H1 (cell line): ENCODE results near the gene DBNL. TPM values are rescaled to one million over a fixed set of nuclear protein-coding genes. Genes with fewer than 3 reads are reported as not detected.

ENCODE experiments used
- CREB1 ChIP-seq: IDR thresholded peaks from 2 replicates; pipeline ENCODE4 v1.6.1; 2012; ENCODE audit warnings: inconsistent platforms
- EGR1 ChIP-seq: IDR thresholded peaks from 2 replicates; pipeline ENCODE4 v1.6.1; 2011; ENCODE audit warnings: low read depth, low read length, borderline replicate concordance
- EP300 ChIP-seq, 2 experiments: IDR thresholded peaks; 1 replicate in 1 of 2; 2 replicates in 1 of 2; pipeline ENCODE4 v1.6.1; 2011 to 2012; ENCODE audit warnings: low read depth in 2 of 2, low read length in 2 of 2, mild to moderate bottlenecking in 2 of 2, borderline replicate concordance in 1 of 2, inconsistent platforms in 1 of 2, moderate library complexity in 1 of 2
- NANOG ChIP-seq: IDR thresholded peaks from 2 replicates; pipeline ENCODE4 v1.6.1; 2011; ENCODE audit warnings: low read length, low read depth, mild to moderate bottlenecking, inconsistent platforms; ENCODE audit not compliant: insufficient read depth, poor library complexity, severe bottlenecking
- polyA plus RNA-seq, 7 experiments: library from polyadenylated mRNA; depleted of rRNA in 3 of 7; stranded (reverse) in 5 of 7; unstranded in 2 of 7; fragments of >200 nt in 5 of 7; fragments of 200-250 nt in 2 of 7; gene quantifications; 1 replicate in 5 of 7; 2 replicates in 1 of 7; 4 replicates in 1 of 7; pipeline versions ENCODE4 v1.2.1 to v1.2.3, GENCODE V29; 2011 to 2013; ENCODE audit warnings: missing spikeins in 2 of 7, mixed read lengths in 2 of 7
- total RNA-seq: library from RNA; stranded (reverse); fragmentation: NEBNext Ultra II Directional; extraction: Animal tissue kit (Norgen Biotek cat#: 25700); gene quantifications from 2 replicates; pipeline ENCODE4 v1.2.1, GENCODE V29; 2021
- TF ChIP-seq, protein P1 (sequence below): fragments of 300-600 bp; sonication (generic); IDR thresholded peaks from 2 replicates; pipeline ENCODE4 v1.7.1; 2012; ENCODE audit warnings: low read length, moderate library complexity, mild to moderate bottlenecking, inconsistent platforms; ENCODE audit not compliant: insufficient replicate concordance

Gene DBNL
- total and polyA plus RNA-seq, 2 of the 8 experiments (the other 6 are each of a cell fraction or from before 2014, with no cell fraction given): 30.9 to 56.6 TPM

DNA sequence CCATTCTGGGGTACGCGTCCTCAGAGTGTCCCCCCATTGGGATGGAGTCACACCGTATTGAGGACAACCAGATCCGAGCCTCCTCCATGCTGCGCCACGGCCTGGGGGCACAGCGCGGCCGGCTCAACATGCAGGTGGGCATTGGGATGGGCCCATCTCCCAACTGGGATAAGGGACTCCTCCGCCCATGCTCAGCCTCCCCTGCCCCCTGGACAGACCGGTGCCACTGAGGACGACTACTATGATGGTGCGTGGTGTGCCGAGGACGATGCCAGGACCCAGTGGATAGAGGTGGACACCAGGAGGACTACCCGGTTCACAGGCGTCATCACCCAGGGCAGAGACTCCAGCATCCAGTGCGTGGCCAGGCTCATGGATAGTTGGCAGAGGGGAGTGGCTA, 65.5 kb downstream of the DBNL start (continued):
- TF ChIP-seq, protein P1, sequence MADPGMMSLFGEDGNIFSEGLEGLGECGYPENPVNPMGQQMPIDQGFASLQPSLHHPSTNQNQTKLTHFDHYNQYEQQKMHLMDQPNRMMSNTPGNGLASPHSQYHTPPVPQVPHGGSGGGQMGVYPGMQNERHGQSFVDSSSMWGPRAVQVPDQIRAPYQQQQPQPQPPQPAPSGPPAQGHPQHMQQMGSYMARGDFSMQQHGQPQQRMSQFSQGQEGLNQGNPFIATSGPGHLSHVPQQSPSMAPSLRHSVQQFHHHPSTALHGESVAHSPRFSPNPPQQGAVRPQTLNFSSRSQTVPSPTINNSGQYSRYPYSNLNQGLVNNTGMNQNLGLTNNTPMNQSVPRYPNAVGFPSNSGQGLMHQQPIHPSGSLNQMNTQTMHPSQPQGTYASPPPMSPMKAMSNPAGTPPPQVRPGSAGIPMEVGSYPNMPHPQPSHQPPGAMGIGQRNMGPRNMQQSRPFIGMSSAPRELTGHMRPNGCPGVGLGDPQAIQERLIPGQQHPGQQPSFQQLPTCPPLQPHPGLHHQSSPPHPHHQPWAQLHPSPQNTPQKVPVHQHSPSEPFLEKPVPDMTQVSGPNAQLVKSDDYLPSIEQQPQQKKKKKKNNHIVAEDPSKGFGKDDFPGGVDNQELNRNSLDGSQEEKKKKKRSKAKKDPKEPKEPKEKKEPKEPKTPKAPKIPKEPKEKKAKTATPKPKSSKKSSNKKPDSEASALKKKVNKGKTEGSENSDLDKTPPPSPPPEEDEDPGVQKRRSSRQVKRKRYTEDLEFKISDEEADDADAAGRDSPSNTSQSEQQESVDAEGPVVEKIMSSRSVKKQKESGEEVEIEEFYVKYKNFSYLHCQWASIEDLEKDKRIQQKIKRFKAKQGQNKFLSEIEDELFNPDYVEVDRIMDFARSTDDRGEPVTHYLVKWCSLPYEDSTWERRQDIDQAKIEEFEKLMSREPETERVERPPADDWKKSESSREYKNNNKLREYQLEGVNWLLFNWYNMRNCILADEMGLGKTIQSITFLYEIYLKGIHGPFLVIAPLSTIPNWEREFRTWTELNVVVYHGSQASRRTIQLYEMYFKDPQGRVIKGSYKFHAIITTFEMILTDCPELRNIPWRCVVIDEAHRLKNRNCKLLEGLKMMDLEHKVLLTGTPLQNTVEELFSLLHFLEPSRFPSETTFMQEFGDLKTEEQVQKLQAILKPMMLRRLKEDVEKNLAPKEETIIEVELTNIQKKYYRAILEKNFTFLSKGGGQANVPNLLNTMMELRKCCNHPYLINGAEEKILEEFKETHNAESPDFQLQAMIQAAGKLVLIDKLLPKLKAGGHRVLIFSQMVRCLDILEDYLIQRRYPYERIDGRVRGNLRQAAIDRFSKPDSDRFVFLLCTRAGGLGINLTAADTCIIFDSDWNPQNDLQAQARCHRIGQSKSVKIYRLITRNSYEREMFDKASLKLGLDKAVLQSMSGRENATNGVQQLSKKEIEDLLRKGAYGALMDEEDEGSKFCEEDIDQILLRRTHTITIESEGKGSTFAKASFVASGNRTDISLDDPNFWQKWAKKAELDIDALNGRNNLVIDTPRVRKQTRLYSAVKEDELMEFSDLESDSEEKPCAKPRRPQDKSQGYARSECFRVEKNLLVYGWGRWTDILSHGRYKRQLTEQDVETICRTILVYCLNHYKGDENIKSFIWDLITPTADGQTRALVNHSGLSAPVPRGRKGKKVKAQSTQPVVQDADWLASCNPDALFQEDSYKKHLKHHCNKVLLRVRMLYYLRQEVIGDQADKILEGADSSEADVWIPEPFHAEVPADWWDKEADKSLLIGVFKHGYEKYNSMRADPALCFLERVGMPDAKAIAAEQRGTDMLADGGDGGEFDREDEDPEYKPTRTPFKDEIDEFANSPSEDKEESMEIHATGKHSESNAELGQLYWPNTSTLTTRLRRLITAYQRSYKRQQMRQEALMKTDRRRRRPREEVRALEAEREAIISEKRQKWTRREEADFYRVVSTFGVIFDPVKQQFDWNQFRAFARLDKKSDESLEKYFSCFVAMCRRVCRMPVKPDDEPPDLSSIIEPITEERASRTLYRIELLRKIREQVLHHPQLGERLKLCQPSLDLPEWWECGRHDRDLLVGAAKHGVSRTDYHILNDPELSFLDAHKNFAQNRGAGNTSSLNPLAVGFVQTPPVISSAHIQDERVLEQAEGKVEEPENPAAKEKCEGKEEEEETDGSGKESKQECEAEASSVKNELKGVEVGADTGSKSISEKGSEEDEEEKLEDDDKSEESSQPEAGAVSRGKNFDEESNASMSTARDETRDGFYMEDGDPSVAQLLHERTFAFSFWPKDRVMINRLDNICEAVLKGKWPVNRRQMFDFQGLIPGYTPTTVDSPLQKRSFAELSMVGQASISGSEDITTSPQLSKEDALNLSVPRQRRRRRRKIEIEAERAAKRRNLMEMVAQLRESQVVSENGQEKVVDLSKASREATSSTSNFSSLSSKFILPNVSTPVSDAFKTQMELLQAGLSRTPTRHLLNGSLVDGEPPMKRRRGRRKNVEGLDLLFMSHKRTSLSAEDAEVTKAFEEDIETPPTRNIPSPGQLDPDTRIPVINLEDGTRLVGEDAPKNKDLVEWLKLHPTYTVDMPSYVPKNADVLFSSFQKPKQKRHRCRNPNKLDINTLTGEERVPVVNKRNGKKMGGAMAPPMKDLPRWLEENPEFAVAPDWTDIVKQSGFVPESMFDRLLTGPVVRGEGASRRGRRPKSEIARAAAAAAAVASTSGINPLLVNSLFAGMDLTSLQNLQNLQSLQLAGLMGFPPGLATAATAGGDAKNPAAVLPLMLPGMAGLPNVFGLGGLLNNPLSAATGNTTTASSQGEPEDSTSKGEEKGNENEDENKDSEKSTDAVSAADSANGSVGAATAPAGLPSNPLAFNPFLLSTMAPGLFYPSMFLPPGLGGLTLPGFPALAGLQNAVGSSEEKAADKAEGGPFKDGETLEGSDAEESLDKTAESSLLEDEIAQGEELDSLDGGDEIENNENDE: no peak
- no peak for TF ChIP-seq CREB1
- no peak for TF ChIP-seq EGR1
- TF ChIP-seq NANOG: no peak
- no peak for TF ChIP-seq EP300 (IDR thresholded peaks at IDR 0.05; ENCODE audit: borderline replicate concordance in 1 of 2, low read depth in 2 of 2, low read length in 2 of 2)
